OCI-LY3 (cell line): Measurements from ENCODE around the gene NANOG.
"Not testable (repeated sequence)": the region's sequence is repeated elsewhere in the genome, so short reads cannot be mapped to it uniquely, and the experiment has no call there.

Experiments
- H2AFZ ChIP-seq: fragments of 200-600, 300-600 bp; shearing (Covaris generic); 2 replicates; pipeline ENCODE4 v1.6.0; 2014; ENCODE audit warnings: antibody characterized with exemption, low read depth, low read length
- H3K27ac ChIP-seq: fragments of 200-600, 300-600 bp; sonication (generic); 2 replicates; pipeline ENCODE4 v1.5.1; 2014; ENCODE audit warnings: mild to moderate bottlenecking, low read length, moderate library complexity, mixed read lengths
- H3K27me3 ChIP-seq: fragments of 200-600, 300-600 bp; sonication (generic); 2 replicates; pipeline ENCODE4 v1.6.1; 2014; ENCODE audit warnings: low read depth, low read length, mixed read lengths
- H3K36me3 ChIP-seq: fragments of 200-600, 300-600 bp; sonication (generic); replicated peaks from 2 replicates; pipeline ENCODE3; 2014; ENCODE audit warnings: low read depth, low read length, mixed read lengths
- H3K4me1 ChIP-seq: fragments of 300-600, 200-600 bp; sonication (generic); 2 replicates; pipeline ENCODE4 v1.6.1; 2014; ENCODE audit warnings: low read length, mixed read lengths
- H3K4me2 ChIP-seq: fragments of 200-600, 300-600 bp; sonication (generic); 2 replicates; pipeline ENCODE4 v1.6.1; 2014; ENCODE audit warnings: low read length, mixed read lengths
- H3K4me3 ChIP-seq: fragments of 300-600, 200-600 bp; sonication (generic); 2 replicates; pipeline ENCODE4 v1.5.1; 2014; ENCODE audit warnings: antibody characterized with exemption, mild to moderate bottlenecking, low read length, moderate library complexity
- H3K79me2 ChIP-seq: fragments of 300-600, 200-600 bp; shearing (Covaris generic); 2 replicates; pipeline ENCODE4 v1.6.1; 2014; ENCODE audit warnings: mild to moderate bottlenecking, low read length, mixed read lengths
- H3K9ac ChIP-seq: fragments of 300-600, 200-600 bp; shearing (Covaris generic); 2 replicates; pipeline ENCODE4 v1.6.0; 2014; ENCODE audit warnings: mild to moderate bottlenecking, low read length, moderate library complexity
- H3K9me3 ChIP-seq: fragments of 200-600, 300-600 bp; shearing (Covaris generic); 2 replicates; pipeline ENCODE4 v1.6.1; 2014; ENCODE audit warnings: low read length, mixed read lengths; ENCODE audit not compliant: insufficient read depth
- H4K20me1 ChIP-seq: fragments of 200-600, 300-600 bp; sonication (generic); 2 replicates; pipeline ENCODE4 v1.6.1; 2016; ENCODE audit warnings: low read length, mixed read lengths; ENCODE audit not compliant: insufficient read depth
- EZH2phosphoT487 ChIP-seq: fragments of 200-600 bp; shearing (Covaris generic); IDR thresholded peaks from 2 replicates; pipeline ENCODE4 v1.6.1; 2018; ENCODE audit warnings: antibody characterized with exemption, mixed run types, low read depth
- TF ChIP-seq, protein P1 (sequence below): fragments of 200-600, 300-600 bp; sonication (generic); IDR thresholded peaks from 2 replicates; pipeline ENCODE4 v1.5.1; 2014; ENCODE audit warnings: antibody characterized with exemption, low read length, low read depth

The NANOG gene

DNA sequence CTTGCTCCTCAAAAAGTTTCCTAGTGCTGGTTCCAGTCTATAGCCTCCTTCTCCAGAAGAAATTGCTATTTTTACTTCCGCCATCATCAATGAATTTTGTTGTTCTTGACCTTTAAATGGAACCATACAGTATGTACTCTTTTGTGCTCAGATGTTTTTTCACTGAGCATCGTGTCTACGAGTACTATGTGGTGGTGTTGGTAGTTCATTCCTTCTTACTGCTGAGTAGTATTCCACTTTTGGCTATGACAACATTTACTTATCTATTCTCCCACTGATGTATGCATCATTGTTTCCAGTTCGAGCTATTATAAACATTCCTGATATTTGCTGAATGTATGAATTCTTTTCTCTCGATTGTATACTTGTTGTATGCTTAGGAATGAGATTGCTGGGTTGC lies 54.9 kb downstream of the NANOG start:
- H3K27me3 ChIP-seq, result no peaks in the 10 kb centered on the region
- no peak overlapping the region for H3K9ac ChIP-seq
- no peaks in the 10 kb centered on the region for H3K79me2 ChIP-seq
- no peaks in the 10 kb centered on the region for H3K9me3 ChIP-seq
- no peaks in the 10 kb centered on the region for H3K4me1 ChIP-seq
- no peak overlapping the region for H3K27ac ChIP-seq
- H3K4me3 ChIP-seq, result no peak overlapping the region
- H3K36me3 ChIP-seq, result no peaks in the 10 kb centered on the region
- no peak overlapping the region for H3K4me2 ChIP-seq
- no peaks in the 10 kb centered on the region for H4K20me1 ChIP-seq
- TF ChIP-seq, protein P1, sequence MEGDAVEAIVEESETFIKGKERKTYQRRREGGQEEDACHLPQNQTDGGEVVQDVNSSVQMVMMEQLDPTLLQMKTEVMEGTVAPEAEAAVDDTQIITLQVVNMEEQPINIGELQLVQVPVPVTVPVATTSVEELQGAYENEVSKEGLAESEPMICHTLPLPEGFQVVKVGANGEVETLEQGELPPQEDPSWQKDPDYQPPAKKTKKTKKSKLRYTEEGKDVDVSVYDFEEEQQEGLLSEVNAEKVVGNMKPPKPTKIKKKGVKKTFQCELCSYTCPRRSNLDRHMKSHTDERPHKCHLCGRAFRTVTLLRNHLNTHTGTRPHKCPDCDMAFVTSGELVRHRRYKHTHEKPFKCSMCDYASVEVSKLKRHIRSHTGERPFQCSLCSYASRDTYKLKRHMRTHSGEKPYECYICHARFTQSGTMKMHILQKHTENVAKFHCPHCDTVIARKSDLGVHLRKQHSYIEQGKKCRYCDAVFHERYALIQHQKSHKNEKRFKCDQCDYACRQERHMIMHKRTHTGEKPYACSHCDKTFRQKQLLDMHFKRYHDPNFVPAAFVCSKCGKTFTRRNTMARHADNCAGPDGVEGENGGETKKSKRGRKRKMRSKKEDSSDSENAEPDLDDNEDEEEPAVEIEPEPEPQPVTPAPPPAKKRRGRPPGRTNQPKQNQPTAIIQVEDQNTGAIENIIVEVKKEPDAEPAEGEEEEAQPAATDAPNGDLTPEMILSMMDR, result no peak
- no peak for TF ChIP-seq EZH2phosphoT487
- no peak overlapping the region for H2AFZ ChIP-seq

DNA sequence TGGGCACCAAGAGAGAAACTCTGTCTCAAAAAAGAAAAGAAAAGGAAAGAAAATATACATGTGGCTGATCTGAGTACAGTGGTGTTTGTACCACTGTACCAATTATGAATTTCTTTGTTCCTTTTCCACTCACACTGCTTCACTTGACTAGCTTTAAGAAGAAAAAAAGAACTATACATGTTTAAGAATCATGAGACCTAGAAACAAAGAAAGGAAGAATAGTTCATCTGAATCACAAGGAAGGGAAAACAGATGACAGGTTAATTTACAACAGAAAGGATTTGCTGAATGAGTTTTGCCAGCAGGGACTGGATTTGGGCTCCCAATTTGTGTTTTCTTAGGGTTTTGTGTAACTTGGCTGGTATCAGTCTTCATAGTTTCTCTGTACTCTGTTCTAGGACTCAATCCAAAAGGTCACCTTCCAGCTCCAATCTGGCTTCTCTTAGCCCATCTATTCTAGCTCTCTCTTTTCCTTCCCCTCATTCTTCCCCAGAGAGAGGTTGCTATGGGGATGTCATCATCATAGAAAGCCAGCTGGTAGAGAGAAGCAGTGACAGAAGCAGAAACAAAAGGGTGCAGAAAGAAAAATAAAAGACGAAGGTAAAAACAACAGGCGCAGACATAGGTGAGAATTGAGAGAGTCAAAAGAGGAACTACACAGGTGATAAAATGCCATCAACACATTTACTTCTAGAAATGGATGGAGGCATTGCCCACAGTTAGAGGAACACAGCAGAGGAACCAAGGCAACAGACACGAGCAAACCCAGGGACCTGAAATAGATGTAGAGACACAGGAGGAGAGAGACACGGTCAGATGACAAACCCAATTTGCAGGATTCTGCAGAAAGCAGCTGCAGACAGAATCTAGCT lies 58.3 kb downstream of the NANOG start:
- H3K4me2 ChIP-seq, H3K9ac ChIP-seq, H3K4me1 ChIP-seq, H2AFZ ChIP-seq, H3K4me3 ChIP-seq, H4K20me1 ChIP-seq, H3K36me3 ChIP-seq, H3K27ac ChIP-seq, H3K9me3 ChIP-seq, H3K27me3 ChIP-seq, H3K79me2 ChIP-seq: not testable (repeated sequence)

- not testable (repeated sequence) for H2AFZ ChIP-seq, H3K27ac ChIP-seq, H3K9me3 ChIP-seq, H3K27me3 ChIP-seq, H3K36me3 ChIP-seq, H3K4me3 ChIP-seq, H3K4me1 ChIP-seq, H3K4me2 ChIP-seq, H3K9ac ChIP-seq, H4K20me1 ChIP-seq, H3K79me2 ChIP-seq
Measured at GRCh38 chr12:7848098-7848422, 58.9 kb downstream of the NANOG start.
